GM12864 (cell line): ENCODE data around the gene NT5C3B.

Source experiments
- DNase-seq: peaks from one replicate; pipeline ENCODE4 v3.0.0-alpha.2; 2011; ENCODE audit warnings: low read depth
- H3K4me3 ChIP-seq: 2 replicates; pipeline ENCODE4 v1.5.1; 2011; ENCODE audit warnings: mild to moderate bottlenecking, low read depth, low read length, control low read depth
- CTCF ChIP-seq: IDR thresholded peaks from 2 replicates; pipeline ENCODE4 v1.5.1; 2011; ENCODE audit warnings: low read depth, mild to moderate bottlenecking, moderate library complexity, low read length, control low read depth, inconsistent platforms; ENCODE audit errors: missing control alignments

NT5C3B gene

DNA sequence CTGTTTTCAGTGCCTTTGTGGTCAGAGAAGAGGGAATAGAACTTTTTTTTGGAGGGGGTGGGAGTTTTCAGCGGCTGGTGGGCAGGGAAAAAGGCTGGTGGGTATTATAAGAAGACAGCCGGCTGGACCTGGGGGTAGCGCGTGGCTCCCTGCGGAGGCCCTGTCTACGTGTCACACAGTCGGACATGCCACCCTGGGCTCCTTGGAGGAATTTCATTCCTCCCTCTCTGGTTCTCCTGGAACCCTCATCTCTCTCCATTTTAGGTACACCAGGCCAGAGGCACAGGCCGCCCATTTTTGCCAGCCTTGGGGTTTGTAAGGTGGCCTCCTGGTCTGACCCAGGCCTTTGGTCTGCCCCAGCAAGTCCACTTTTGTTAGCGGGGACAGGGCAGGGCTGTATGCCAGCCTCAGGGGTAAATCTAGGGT lies 22.3 kb downstream of the NT5C3B start:
- no peak overlapping the region for H3K4me3 ChIP-seq
- DNase-seq = no peak
- TF ChIP-seq CTCF = no peak

- TF ChIP-seq CTCF = no peak
- DNase-seq = no peak
Observed at GRCh38 chr17:41813152-41813680, 22.8 kb downstream of the NT5C3B start.

GRCh38 chr17:41812381-41813151 lies 23.5 kb downstream of the NT5C3B start, which contains the start of gene FKBP10:
Gene FKBP10 (plus strand): TSS chr17:41813004. CDS start chr17:41813035, 31 bp downstream.
- peak within 1 kb of the TSS; percentile 65 for H3K4me3 ChIP-seq
- DNase-seq = no peak
- no peak for TF ChIP-seq CTCF

More at GRCh38 chr17:41813152-41813680, 22.8 kb downstream of the NT5C3B start:
- no peak overlapping the region; the same call in 1 of the 2 replicates for H3K4me3 ChIP-seq

- peak within 1 kb of the TSS; percentile 65 for H3K4me3 ChIP-seq
- no peak for DNase-seq
- peak; percentile 73 for TF ChIP-seq CTCF
Observed at GRCh38 chr17:41811549-41812380, 24.3 kb downstream of the NT5C3B start, which contains the start of gene P3H4. Gene P3H4 (minus strand): TSS chr17:41811949. CDS start chr17:41811915, 34 bp downstream.

DNA sequence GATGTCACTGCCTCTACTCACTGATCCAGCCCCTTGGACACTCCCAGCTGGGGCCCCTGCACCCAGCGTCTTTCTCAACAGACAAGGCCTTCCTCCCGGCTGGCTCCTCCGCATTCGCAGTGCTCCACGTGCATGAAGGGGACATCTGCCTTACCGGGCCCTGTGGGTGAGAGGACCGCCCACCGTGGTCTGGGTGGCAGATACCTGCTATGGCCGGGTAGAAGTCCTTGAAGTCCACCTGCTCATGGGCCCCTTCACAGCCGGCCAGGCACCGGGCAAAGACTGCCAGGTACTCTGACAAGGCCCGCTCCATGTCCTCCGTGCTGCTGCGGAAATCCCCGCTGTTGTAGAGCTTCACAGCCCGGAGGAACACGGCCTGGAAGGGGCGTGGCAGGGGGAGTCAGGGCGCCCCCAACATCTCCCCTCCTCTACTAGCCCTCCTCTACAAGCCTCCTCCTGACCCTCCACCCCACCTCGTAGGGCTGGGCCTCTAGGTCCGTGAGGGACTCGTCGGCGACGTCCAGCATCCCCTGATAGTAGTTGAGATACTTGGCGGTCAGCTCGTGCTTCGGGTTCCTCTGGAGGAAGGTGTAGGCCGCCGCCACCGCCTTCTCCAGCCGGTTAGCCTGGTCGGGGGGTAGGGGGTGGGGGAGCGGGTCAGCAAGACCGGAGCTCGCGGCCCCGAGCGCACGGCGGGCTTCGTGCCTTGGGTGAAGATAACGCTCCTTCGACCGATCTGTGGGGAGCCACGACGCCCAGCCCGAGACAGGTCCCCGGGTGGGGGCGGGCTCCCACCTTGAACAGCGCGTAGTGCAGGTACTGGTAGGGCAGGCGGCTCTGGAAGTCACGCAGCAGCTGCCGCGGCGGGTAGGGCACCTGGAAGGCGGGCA lies 25.1 kb downstream of the NT5C3B start:
- DNase-seq = no peak
- TF ChIP-seq CTCF = no peak
- peak overlapping the region; percentile 65 for H3K4me3 ChIP-seq

- no peak for TF ChIP-seq CTCF
- no peak overlapping the region for H3K4me3 ChIP-seq
- no peak for DNase-seq
Observed at GRCh38 chr17:41806685-41807445, 29.2 kb downstream of the NT5C3B start.
